HG03103 (cell line): ENCODE measurements around the gene MATCAP1.

Source experiments
- ATAC-seq: cut with Tn5 transposase; IDR thresholded peaks from one replicate; pipeline ENCODE4 v1.9.1; 2021; ENCODE audit warnings: low read depth; ENCODE audit not compliant: unreplicated experiment

Gene MATCAP1

GRCh38 chr16:67144943-67145342 lies 38.8 kb downstream of the MATCAP1 start:
- ATAC-seq: no peak

GRCh38 chr16:67142342-67142741 lies 41.4 kb downstream of the MATCAP1 start:
- ATAC-seq: no peak

- ATAC-seq: no peak
These were observed 42.4 kb downstream of the MATCAP1 start for GRCh38 chr16:67141391-67141790.

- no peak for ATAC-seq
These were observed 46.2 kb downstream of the MATCAP1 start for GRCh38 chr16:67137605-67138004.

- ATAC-seq: no peak
These were observed 54.3 kb downstream of the MATCAP1 start for GRCh38 chr16:67129422-67129821.

GRCh38 chr16:67128887-67129286 lies 54.9 kb downstream of the MATCAP1 start:
- no peak for ATAC-seq

GRCh38 chr16:67128417-67128816 lies 55.3 kb downstream of the MATCAP1 start:
- no peak for ATAC-seq
